ENCODE results near the gene DERA. TPM values are rescaled to one million over a fixed set of nuclear protein-coding genes. Genes with fewer than 3 reads are reported as not detected.

Gene DERA
- total and polyA plus RNA-seq, 2 of the 13 experiments (the other 11 are each of a cell fraction or from before 2014, with no cell fraction given), result 24.0 to 51.3 TPM

DNA sequence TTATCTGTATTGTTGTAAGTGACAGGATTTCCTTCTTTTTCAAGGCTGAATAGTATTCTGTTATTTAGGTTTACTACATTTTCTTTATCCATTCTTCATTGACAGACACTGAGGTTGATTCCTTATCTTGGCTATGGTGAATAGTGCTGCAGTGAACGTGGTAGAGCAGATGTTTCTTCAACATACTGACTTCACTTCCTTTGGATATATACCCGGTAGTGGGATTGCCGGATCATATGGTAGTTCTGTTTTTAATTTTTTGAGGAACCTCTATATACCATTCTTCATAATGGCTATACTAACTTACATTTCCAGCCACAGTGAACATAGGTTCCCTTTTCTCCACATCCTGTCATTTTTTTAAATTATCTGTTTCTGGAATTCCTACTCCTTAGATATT lies 21.8 kb downstream of the DERA start:
- H3K9me3 ChIP-seq (ENCODE audit: low read length), result no peaks in the 10 kb centered on the region
- H3K27ac ChIP-seq (ENCODE audit: extremely low read length, insufficient read depth, low read length), result no peak overlapping the region
- FAIRE-seq (no peak), ATAC-seq (no peak), DNase-seq (ENCODE audit: low spot score) (no peak)
- WGBS (ENCODE audit: low lambda C conversion rate), result 96% methylated on average over 3 of the region's 3 CpGs
- no peak for TF ChIP-seq ZNF296 (CRISPR knock-in tag; conservative IDR thresholded peaks at IDR 0.05)
- TF ChIP-seq MIXL1 (CRISPR knock-in tag; IDR thresholded peaks at IDR 0.05), result no peak
- no peak for TF ChIP-seq PITX1 (CRISPR knock-in tag; IDR thresholded peaks at IDR 0.05)
- no peak for TF ChIP-seq SIN3A (IDR thresholded peaks at IDR 0.05; ENCODE audit: borderline replicate concordance, low read depth, low read length)
- ChIA-PET CTCF (ENCODE audit: low intra/inter-chr PET ratio, low total read pairs) (no interaction called here), POLR2A (no interaction called here)
- no peak overlapping the region for H3K4me2 ChIP-seq (ENCODE audit: low read depth, low read length)
- no peak overlapping the region for H3K4me3 ChIP-seq (replicated peaks in 1 of 3; ENCODE audit: insufficient read depth in 1 of 3, low read depth in 2 of 3, low read length in 3 of 3)
- H4K20me1 ChIP-seq (ENCODE audit: insufficient read depth, low read length), result no peaks in the 10 kb centered on the region
- H3K36me3 ChIP-seq (replicated peaks in 1 of 2; ENCODE audit: control insufficient read depth in 1 of 2, insufficient read depth in 2 of 2, low read length in 2 of 2), result no peaks in the 10 kb centered on the region; a peak in 1 of 5 replicates
- in situ Hi-C loops (cut with HindIII; ENCODE audit: extremely low pct_ligation_motif_present, low pct_unique_long_range_greater_than_20kb), result no loop called here
- peaks cover 14% of the 10 kb centered on the region for H3K4me1 ChIP-seq (ENCODE audit: insufficient read depth, low read length)
- BruUV-seq (replicated peaks), result no TSS peak
- H3K79me2 ChIP-seq (ENCODE audit: insufficient read depth, low read length), result no peaks in the 10 kb centered on the region
- no peaks in the 10 kb centered on the region for H3K27me3 ChIP-seq (ENCODE audit: control insufficient read depth in 1 of 2, insufficient read depth in 2 of 2, low read length in 2 of 2)
- H3K9ac ChIP-seq (ENCODE audit: insufficient read depth, low read depth, low read length), result no peak overlapping the region
- intact Hi-C loops (cut with micrococcal nuclease; ENCODE audit: unreplicated experiment), result no loop called here
- H2AFZ ChIP-seq (ENCODE audit: low read length), result no peak overlapping the region

DNA sequence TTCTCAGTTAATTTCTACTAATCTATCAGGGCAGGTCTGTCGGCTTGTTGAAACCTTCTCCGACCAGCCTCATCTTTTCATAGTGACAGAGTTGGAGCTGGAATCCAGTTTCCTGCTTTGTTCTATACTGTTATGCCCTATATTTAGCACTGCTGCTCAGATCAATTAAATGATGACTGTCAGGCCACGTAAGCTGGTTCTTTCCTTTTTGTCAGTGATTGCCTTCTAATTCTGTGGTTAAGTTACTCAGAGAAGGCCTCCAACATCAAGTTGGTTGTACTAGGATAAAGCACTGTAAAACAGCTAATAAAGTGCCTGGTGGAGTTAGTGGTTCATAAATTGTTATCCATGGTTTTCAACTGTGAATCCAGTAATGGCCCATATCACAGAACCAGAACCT lies 22.6 kb downstream of the DERA start:
- no peaks in the 10 kb centered on the region for H3K36me3 ChIP-seq (replicated peaks in 1 of 2; ENCODE audit: control insufficient read depth in 1 of 2, insufficient read depth in 2 of 2, low read length in 2 of 2)
- WGBS (ENCODE audit: low lambda C conversion rate), result 96% methylated on average over 3 of the region's 3 CpGs
- H3K4me2 ChIP-seq (ENCODE audit: low read depth, low read length), result no peak overlapping the region
- ATAC-seq (no peak), DNase-seq (ENCODE audit: low spot score) (no peak), FAIRE-seq (no peak)
- in situ Hi-C loops (cut with HindIII; ENCODE audit: extremely low pct_ligation_motif_present, low pct_unique_long_range_greater_than_20kb), result no loop called here
- H3K27me3 ChIP-seq (ENCODE audit: control insufficient read depth in 1 of 2, insufficient read depth in 2 of 2, low read length in 2 of 2), result no peaks in the 10 kb centered on the region
- H3K27ac ChIP-seq (ENCODE audit: extremely low read length, insufficient read depth, low read length), result no peak overlapping the region
- H3K4me1 ChIP-seq (ENCODE audit: insufficient read depth, low read length), result peaks cover 14% of the 10 kb centered on the region
- H3K9ac ChIP-seq (ENCODE audit: insufficient read depth, low read depth, low read length), result no peak overlapping the region
- no peak overlapping the region for H3K4me3 ChIP-seq (replicated peaks in 1 of 3; ENCODE audit: insufficient read depth in 1 of 3, low read depth in 2 of 3, low read length in 3 of 3)
- H4K20me1 ChIP-seq (ENCODE audit: insufficient read depth, low read length), result no peaks in the 10 kb centered on the region
- H2AFZ ChIP-seq (ENCODE audit: low read length), result no peak overlapping the region
- H3K9me3 ChIP-seq (ENCODE audit: low read length), result peaks cover 4% of the 10 kb centered on the region
- POLR2A ChIA-PET, result no interaction called here
- intact Hi-C loops (cut with micrococcal nuclease; ENCODE audit: unreplicated experiment), result no loop called here
- CTCF ChIA-PET (ENCODE audit: low intra/inter-chr PET ratio, low total read pairs), result no interaction called here
- no TSS peak for BruUV-seq (replicated peaks)
- TF ChIP-seq ETV5 (CRISPR knock-in tag; IDR thresholded peaks at IDR 0.05; ENCODE audit: borderline replicate concordance) (no peak), ZNF839 (CRISPR knock-in tag; IDR thresholded peaks at IDR 0.05; ENCODE audit: borderline replicate concordance) (no peak), ZNF598 (CRISPR knock-in tag; IDR thresholded peaks at IDR 0.05; ENCODE audit: borderline replicate concordance) (no peak), ZEB1 (IDR thresholded peaks at IDR 0.05; ENCODE audit: insufficient replicate concordance, low read depth) (no peak), ZFP37 (CRISPR knock-in tag; IDR thresholded peaks at IDR 0.05; ENCODE audit: borderline replicate concordance) (no peak)
- H3K79me2 ChIP-seq (ENCODE audit: insufficient read depth, low read length), result no peaks in the 10 kb centered on the region

Measured in HepG2 (cell line).